ENCODE measurements around the gene MNT.

Gene MNT

DNA sequence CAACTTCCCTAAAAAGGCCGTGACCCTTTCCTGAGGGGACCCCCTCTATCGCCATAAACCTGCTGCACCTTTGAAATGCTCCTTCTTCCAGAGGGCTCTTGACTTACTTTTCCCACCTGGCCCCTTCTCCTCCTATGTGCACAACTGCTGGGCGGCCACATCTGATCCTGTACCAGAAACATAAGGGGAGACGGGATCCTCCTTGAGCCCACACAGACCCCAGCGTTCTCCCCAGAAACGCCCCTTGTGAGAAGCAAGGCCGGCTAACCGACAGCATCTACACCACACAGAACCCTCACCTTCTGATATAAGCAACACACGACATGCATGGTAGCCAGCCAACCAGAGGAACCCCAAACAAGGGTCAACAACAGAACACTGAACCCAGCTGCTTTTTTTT lies 14.2 kb upstream of the MNT start:
- no peak for DNase-seq (ENCODE audit: low spot score)

DNA sequence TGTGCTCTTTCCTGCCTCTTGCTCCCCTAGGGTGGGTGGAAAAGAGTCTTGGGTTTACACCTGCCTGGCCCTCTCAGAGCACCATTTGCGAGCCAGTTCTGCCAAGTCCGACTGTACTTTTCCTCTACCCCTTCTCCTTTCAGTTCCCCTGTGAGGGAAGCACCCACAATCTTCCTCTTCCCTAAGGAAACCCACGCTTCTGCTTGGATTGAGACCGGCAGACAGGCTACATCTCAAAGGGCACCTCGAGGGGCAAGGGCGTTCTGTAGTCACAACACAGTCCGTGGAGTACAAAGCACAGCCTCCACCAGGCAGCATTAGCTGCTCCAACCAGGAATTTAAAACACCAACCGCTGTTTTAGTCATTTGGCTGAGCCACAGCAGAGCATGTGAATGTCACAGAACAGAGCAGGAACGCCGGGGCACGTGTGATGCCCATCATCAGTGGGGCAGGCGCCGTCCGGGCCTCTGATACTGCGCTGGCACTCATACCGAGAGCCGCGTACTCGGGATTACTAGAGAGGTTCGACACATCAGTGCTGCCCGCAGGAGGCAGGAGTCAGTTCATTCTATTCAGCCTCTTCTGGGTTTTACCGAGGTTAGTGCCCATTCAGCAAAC lies 13.7 kb upstream of the MNT start:
- no peak for DNase-seq (ENCODE audit: low spot score)

DNA sequence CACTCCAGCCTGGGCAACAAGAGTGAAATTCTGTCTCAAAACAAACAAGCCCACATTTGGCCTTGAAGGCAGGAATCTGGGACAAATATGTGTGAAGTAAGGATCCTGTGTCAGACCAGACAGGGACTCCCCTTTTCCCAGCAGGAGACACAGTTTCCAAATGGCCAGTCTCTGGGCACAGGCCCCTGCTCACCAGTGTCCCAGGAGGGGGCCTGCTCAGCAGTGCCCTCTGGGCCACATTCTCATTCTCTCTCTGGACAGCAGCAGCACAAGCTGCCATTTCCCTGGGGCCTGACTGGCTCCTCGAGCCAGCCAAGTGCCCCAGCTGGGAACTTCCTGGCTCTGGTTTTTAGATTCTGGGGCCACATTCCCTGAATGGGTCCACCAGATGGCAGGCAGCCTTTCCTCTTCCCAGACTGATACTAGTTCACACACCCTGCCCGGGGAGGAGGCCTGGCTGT lies 11.7 kb upstream of the MNT start:
- DNase-seq (ENCODE audit: low spot score): no peak

DNA sequence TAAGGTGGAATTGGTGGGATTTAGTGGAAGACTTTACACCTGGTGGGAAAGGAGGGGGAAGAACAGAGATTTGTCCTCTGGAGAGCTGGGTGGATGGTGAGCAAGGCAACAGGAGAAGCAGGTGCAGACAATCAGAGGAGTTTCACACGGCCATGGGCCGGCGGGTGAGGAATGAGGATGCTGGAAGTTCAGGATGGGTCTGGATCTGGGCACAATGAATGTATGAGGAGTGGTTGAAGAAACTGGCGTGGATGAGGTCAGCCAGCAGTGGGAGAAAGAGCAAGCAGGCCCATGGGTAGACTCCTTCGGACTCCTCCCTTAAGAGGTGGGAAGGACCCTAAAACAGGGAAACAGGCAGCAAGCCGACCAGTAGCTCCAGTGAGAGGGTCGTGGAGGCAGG lies 10.1 kb upstream of the MNT start:
- no peak for DNase-seq (ENCODE audit: low spot score)

DNA sequence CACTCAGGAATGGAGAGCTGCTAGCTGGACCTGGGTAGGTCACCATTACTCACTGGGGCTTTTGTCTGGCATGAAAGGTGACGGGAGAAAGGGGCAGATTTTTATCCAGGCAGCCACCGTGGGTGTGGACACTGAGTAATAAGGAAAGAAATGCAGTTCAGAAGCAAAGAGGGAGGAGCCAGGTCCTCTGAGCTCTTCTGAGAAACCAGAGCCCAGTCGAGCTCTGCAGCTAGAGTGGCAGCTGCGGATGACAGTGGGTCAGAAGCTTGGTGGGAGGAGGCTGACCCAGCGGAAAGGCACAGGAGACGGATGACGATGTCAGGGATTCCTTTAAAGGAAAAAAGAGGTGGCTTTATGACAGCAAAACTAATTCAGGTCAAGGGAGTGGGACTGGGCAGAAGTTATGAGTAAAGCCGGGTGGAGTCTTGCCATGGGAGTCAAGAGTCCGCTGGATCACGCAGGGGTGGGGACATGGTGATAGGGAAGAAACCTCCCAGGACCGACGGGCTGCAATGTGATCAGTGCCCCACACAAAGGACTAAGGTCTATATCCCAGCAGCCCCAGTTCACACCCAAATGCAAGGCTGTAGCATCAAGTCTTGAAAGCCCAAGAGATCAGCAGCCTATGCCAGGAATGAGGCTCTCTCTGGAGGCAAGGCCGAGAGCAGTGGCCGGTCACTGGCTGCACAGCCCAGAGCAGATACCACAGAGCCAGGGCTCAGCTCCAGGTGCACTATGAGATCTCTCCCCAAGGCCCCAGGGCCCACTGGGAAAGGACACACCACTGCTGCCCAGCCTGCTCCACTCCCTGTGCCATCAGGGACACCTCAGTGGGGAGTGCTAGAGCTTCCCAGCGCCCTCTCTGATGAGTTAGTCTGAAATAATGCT lies 6.3 kb upstream of the MNT start:
- DNase-seq (ENCODE audit: low spot score): peak; percentile 64

DNA sequence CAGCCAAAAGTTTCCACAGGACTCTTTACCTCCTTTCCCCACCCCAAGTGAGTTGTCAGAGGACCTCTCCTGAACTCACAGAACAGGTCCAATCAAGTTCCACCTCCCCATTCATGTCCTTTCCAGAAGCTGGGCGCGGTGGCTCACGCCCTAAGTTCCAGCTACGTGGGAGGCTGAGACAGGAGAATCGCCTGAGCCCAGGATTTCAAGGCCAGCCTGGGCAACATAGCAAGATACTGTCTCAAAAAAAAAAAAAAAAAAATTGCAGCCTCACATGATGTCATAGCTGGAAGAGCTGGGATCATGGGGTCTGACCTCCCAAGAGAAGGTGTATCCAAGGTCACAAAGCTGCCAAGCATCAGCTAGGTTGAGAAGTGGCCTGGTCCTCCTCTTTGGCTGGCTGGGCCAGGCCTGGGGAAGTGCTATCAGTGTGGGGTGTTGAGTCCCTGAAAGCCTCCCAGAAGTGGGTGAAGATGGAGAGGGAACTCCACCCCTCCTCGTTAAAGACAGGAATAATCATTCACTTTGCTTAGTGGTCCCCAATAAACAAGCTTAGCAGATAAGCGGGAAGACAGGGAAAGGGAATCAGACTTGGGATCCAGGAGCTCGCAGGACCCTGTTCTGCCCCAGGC lies 5.5 kb upstream of the MNT start:
- no peak for DNase-seq (ENCODE audit: low spot score)

DNA sequence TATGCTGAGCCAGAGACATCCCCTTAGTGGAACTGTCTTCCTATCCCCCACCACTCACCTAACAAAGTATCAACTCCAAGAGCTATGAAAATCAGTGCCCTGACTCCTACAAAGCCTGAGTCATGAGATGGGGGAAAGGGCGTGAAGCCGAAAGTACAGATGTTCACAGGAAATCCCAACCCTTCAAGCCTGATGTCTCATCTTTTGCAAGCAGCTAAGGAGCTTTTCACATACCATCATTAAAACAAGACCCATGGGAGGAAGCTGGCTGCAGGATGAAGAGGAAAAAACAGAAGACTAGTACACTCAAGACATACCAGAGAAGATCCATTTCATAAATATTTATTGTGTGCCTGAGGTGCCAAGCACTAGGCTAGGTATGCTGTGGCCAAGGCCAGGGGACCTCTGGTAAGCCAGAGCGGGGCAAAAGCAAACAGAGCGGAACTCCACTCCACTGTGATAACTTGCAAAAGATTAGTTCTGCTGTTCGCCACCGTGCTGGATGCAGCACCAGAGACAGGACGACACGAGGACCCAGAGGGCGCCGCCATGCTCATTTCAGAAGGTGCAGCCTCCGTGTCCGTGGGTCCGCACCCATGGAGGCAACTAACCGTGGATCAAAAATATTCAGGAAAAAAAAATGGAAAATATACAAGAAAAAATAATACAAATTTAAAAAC lies 4.5 kb upstream of the MNT start:
- DNase-seq (ENCODE audit: low spot score): no peak

DNA sequence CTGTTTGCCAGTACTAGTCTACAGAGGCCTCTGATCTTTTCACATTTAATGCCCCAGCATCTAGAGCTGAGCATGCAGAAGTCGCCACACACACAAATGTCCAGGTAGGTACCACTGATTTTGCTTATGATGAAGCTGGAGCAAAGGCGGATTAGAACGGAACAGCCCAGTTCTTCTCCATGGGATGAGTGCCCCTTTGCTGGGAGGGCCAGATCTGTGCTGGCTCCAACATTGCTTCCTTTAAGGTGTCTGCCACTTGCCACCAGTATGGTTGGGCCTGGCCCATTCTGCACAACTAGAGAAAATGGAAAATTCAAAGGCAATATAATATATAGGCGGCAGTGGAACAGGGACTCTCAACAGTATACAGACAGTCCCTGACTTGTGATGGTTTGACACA lies 2.2 kb upstream of the MNT start:
- DNase-seq (ENCODE audit: low spot score): no peak

DNA sequence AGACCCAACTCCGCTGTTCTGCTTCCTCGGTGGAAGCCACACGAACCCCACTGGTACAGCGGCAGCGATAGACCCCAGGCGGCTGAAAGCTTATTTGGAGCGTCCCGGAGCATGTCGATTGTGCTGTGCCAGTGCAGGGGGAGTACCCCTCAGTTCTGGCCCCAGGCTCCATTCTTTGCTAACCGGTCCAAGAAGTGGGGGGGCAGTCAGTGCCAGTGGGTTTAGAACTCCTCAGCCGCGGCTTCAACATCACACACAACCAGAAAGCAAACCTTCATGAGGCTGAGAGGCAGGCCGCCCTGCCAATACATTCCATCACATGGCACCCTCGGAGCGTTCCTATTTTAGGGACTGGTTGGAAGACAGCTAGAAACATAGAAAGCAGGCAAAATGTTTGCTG lies 1.7 kb upstream of the MNT start:
- DNase-seq (ENCODE audit: low spot score): no peak

DNA sequence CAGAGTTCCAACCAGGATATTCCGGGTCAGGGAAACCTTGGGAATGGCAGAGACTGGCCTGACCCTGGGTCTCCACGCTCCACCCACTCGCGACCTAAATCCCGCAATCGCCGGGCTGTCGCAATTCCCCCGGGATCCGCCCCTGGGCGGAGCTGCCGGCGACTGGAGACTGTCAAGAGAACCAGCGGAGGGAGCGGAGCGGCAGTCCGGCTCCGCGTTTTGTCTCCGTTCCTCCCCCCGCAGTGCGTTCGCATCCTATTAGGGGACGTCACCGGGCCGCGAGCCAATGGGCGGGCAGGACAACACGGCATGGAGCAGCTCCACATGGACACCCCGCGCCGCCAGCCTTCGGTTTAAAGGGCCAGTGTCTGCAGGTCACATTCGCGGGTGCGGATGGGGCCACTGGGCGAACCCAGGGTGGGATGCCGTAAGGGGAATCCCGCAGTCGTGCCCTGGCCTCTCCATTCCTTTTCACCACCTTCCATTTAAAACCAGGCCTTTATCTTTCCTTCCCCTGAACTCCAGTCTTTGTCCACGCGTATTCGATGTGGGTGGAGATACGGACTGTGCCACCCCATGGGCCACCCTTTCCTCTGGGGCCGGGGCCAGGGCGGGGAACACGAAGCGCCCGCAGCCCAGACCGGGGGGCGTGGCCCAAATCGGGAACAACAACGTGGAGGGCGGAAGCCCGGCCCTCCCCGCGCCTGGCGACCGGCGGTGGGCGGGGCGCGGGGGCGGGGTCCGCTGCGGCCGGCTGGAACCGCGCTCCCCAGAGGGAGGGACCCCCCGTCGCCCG lies 764 bp upstream of the MNT start:
- DNase-seq (ENCODE audit: low spot score): peak; percentile 100

DNA sequence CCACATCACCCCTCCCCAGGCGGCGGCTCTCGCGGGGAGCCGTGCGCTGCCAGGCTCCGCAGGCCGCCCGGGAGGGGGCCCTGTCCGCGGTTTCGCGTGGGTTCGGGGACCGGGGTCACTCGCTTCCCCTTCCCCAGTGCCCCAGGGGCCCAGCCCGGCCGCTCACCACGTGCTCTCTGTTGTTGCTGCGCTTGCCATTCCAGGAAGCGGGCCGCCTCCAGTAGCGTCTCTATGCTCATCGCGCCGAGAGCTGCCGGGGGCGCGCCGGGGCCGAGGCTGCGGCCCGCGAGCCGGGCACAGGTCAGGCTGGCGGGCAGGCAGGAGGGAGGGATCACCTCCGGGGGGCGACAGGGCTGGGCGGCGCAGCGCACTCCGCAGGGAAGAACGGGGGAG lies 390 bp downstream of the MNT start:
- no peak for DNase-seq (ENCODE audit: low spot score)

DNA sequence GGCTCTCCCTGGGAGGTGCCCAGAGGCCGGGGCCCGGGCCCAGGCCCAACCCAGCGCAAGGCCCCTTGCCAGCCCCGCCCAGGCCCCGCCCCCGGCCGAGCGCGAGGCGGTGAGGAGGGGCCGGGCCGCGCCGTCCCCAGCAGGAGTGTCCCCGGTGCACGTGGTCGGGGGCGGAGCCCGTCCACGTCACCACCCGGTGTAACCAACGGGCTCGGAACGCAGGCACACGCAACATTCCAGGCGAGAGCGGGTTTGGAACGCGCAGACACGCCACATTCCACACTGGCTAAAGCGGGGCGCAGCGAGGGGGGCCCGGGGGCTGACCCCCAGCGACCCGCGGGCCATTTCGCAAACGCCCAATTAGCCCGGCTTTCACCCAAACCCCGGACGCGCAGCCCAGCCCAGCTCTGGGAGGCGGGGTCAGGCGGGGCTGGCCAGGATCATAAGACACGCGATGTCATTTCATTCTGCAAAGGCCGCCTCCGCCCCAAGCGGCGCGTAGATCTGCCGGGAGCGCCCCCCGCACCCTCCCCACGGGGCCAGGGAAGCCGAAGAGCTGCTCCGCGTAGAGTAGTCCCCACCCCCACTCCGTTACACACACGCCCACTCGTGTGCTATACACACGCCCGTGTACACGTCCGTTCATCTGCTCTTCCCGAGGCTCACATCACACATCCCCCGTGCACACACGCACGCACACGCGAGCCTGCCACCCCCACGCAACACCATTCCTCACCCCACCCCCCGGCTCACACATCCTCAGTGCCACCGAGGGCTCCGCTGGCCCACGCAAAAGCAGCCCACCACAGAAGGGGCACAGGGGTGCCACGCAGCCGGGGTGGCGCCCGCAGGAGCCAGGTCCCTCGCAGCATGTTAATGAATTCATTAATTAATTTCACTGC lies 1.0 kb downstream of the MNT start:
- peak; percentile 98 for DNase-seq (ENCODE audit: low spot score)

DNA sequence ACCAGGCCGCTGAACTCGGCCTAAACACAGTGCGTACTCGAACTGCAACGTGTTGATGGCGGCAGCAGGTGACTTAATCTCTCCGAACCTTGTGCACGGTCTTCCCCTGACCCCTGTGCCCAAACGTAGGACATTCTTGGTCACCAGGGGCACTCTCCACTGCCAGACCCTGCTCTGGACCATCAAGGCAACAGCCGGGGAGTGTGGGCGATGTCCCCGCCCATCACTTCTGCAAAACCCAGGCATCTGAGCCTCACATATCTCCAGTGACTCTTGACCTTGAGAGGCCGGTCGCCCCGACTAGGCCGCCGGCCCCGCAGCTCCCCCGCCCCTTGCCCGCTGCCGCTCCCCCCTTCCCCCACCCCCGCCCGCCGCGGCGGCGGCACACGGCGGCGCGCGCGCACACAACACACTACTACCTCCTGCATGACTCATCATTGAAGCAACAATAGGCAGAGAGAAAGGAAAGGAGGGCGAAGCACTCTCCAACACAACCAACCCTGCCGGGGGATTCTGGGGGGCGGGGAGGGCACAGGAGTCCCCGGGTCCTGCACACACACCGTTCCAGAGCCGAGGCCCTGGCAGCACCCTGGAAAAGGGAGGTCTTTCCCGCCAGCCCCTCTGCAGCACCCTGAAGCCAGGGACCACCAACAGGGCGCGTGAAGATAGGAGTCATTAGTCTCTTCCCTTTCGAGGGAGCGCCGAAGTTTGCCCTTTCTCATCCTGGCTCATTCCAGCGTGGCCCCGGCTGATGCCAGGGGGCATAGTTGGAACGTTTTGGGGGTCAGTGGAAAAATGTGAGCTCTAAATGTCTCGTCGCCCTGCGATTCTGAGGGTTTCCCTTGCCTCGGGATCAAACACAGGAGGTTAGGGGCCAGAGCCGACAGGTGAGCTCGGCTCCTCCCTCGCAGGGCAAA lies 1.9 kb downstream of the MNT start:
- no peak for DNase-seq (ENCODE audit: low spot score)

DNA sequence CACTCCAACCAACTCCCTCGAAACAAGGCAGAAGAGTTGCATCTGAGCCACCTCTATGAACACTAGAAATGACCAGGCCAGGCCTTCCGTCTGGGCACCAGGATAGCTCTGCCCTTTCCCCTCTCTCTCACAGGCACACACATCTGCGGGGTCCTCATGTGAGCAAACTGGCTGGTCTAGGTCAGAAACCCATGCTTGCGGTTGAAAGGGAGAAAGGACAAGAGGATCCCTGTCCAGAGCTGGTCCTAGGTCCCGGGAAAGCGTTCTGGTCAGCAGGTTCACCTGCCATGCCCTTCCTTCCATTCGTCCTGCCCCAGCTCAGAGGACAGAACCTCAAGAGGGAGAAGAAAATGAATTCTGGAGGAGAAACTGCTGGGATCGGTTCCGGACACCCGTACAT lies 2.7 kb downstream of the MNT start:
- no peak for DNase-seq (ENCODE audit: low spot score)

DNA sequence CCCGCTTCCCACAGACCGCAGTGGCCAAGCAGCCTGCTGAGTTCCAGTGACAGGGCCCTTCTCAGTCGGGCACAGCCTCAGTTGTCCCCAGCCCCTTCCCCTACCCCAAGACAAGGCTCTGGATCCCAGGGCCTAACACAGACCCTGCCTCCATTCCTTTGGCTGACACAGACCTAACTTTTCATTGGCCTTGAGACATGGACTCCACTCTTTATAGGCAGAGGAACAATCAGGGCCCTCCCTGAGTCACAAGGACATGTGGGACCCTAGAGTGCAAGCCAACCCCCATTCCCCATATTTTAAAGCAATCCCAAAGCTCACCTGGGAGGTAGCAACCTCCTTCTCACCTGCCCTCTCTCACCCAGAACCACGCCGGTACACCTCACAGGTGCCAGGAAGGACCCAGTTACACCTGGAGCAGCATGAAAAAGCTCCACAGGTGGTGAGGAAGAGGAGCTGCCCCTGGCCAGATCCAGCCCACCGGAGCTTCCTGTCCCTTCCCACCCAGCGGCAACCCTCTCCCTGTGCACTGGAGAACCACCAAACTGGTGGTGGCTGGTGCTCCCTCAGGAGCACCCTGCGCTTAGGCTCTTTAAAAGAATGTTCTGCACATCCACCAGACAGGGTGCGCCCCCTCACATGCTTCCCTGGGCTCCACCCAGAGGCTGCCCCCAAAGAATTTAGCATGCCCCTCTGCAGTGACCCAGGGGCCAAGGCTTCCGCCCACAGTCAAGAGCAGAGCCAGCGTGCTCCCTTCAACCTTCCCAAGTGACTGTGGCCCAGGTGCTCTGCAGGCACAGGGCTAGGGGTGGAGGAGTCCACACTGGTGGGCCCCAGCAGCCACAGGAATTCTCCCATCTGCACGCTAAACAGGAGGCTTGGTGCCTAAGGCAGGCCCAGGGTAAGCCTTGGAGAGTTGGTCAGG lies 3.4 kb downstream of the MNT start:
- DNase-seq (ENCODE audit: low spot score): no peak

DNA sequence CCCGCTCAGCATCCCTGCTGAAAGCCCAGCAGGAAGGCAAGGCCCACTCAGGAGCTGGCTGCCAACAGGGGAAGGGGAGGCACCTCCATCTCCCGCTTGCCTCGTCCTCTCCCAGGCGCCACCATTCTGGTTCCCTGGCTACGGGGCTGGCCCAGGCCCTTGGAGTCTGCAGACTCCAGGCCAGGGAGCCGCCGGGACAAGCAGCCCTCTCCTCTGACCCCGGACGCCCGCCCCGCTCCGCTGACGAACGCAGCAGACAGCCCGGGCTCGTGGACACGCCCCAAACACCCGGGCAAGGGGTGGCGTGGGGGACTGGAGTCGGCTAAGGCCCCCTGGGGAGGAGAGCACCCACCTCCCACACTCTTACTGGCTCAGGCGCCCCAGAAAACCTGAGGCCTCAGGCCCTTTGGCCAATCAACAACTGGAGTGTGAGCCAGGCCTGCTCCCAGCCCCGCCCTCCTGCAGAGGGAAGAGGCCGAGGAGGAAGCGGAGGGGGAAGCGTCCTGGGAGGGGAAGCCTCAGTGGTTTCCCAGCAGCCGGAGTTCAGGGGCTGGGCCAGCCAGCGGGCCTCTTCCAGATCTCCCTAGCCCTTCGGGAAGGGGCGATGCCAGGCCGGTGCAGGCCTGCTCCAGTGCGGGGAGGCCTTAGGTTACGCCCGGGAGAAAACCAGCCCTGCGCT lies 4.2 kb downstream of the MNT start:
- peak; percentile 90 for DNase-seq (ENCODE audit: low spot score)

DNA sequence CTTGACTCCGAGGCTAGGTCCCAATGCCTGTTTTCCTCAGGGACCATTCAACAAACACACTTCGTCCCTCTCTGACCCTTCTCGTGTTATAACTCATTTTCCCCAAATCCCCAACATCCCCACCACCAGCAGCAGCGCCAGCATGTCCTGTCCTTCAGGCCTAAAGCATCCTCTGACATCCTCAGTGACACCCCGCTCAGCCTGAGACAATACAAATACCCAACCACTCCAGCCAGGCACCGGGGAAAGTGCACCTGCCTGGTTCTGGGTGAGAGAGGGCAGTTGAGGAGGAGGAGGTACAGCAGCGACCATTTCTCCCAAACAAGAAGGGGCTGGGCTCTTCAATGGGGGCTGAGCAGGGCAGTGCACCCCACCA lies 4.7 kb downstream of the MNT start:
- no peak for DNase-seq (ENCODE audit: low spot score)

Measured in left forelimb (tissue), 1 donor.